Tibial artery (tissue), 4 donors: ENCODE results near the gene P2RX2.

Source experiments
- DNase-seq, 2 donors: peaks; one replicate each; pipeline ENCODE4 v3.0.0-alpha.2; 2019
- H3K27ac ChIP-seq, 2 donors: fragments of 200-600 bp; sonication (generic) in 1 of 2; 1 replicate in 1 of 2; 2 replicates in 1 of 2; pipeline ENCODE4 v1.5.1; 2018 to 2019; ENCODE audit warnings: mild to moderate bottlenecking in 1 of 2
- H3K27me3 ChIP-seq, 2 donors: fragments of 200-600 bp; sonication (generic) in 1 of 2; one replicate each; pipeline versions ENCODE4 v1.5.1 to v1.6.0; 2016 to 2019
- H3K36me3 ChIP-seq, 3 donors: fragments of 200-600 bp; sonication (generic) in 2 of 3; one replicate each; pipeline ENCODE4 v1.5.1; 2016 to 2019; ENCODE audit warnings: mild to moderate bottlenecking in 2 of 3
- H3K4me1 ChIP-seq, 4 donors: fragments of 200-600 bp; sonication (generic) in 2 of 4; 1 replicate in 3 of 4; 2 replicates in 1 of 4; pipeline ENCODE4 v1.5.1; 2016 to 2019
- H3K4me3 ChIP-seq, 2 donors: fragments of 200-600 bp; sonication (generic) in 1 of 2; 1 replicate in 1 of 2; 2 replicates in 1 of 2; pipeline ENCODE4 v1.5.1; 2018 to 2019; ENCODE audit warnings: mild to moderate bottlenecking in 2 of 2
- H3K9me3 ChIP-seq, 3 donors: fragments of 200-600 bp; sonication (generic) in 1 of 3; one replicate each; pipeline ENCODE4 v1.5.1; 2016 to 2019
- intact Hi-C: fragments of 100-400 bp; cut with DNase I; formaldehyde crosslinking; loops from one replicate; pipeline ENCODE4 v1.15.0; 2023; ENCODE audit warnings: low total_unique reads
- TF ChIP-seq, protein P1 (sequence below), 2 experiments: fragments of 200-600 bp in 1 of 2; fragments of 450-650 bp in 1 of 2; IDR thresholded peaks; one replicate each; pipeline ENCODE4 v1.5.1; 2017 to 2019; ENCODE audit warnings: antibody characterized with exemption in 2 of 2, mild to moderate bottlenecking in 1 of 2, moderate library complexity in 1 of 2

Gene P2RX2

DNA sequence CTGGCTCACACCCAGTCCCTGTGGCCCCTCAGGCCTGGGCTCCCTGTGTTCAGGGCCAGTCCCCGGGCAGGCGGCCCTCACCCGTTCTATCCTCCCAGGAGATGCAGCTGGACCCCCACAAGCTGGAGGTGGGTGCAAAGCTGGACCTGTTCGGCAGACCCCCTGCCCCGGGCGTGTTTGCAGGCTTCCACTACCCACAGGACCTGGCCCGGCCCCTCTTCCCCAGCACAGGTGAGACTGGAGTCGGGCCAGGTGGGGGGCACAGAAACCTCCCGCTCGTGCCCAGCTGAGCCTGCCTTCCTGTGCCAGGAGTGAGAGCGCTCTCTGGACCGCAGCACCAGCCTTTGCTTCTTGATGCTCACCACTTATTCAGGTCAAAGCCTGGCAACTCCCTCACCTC, 41.9 kb upstream of the P2RX2 start:
- no peaks in the 10 kb centered on the region for H3K4me1 ChIP-seq
- TF ChIP-seq, protein P1, sequence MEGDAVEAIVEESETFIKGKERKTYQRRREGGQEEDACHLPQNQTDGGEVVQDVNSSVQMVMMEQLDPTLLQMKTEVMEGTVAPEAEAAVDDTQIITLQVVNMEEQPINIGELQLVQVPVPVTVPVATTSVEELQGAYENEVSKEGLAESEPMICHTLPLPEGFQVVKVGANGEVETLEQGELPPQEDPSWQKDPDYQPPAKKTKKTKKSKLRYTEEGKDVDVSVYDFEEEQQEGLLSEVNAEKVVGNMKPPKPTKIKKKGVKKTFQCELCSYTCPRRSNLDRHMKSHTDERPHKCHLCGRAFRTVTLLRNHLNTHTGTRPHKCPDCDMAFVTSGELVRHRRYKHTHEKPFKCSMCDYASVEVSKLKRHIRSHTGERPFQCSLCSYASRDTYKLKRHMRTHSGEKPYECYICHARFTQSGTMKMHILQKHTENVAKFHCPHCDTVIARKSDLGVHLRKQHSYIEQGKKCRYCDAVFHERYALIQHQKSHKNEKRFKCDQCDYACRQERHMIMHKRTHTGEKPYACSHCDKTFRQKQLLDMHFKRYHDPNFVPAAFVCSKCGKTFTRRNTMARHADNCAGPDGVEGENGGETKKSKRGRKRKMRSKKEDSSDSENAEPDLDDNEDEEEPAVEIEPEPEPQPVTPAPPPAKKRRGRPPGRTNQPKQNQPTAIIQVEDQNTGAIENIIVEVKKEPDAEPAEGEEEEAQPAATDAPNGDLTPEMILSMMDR (IDR thresholded peaks at IDR 0.05) = no peak
- DNase-seq = no peak
- no peak overlapping the region for H3K4me3 ChIP-seq
- H3K27ac ChIP-seq = no peak overlapping the region
- no peaks in the 10 kb centered on the region for H3K27me3 ChIP-seq
- no peaks in the 10 kb centered on the region for H3K9me3 ChIP-seq
- H3K36me3 ChIP-seq = peaks cover 5 to 100% (median 75%) of the 10 kb centered on the region in 3 donors
- intact Hi-C loops = no loop called here

DNA sequence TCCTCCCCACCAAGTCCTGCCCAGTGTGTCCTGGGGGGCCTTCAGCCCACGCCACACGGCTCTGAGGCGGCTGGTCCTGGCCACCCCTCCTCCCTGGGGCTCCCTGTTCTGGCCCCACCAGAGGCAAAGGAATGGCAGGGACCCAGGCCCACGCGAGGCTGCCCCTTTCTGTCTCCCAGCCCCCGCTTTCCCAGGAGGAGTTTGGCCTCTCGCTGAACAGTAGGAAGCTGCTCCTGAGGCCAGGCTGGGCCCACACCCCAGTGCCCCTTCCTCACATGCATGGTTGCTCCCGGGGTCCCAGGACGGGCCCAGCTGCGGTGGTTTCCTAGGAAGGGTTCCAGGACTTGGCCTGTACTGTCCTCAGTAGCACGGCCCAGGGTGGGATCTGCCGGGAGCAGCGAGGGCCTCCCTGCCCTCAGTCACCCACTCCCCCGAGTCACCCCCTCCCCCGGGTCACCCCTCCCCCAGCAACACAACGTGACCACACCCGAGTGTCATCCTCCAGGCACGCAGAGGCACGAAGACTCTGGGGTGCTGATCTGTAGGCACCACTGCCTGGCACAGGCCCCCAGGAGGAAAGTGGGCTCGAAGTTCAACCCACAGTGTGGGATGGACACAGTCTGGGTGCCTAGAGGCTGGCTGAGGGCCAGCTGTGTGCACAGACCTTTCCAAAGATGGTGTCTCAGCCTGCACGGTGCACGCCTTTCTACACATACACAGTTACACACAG, 41.2 kb upstream of the P2RX2 start:
- H3K27me3 ChIP-seq = no peaks in the 10 kb centered on the region
- H3K27ac ChIP-seq = no peak overlapping the region
- TF ChIP-seq, protein P1 (IDR thresholded peaks at IDR 0.05) = no peak
- no peaks in the 10 kb centered on the region for H3K4me1 ChIP-seq
- no peak for DNase-seq
- intact Hi-C loops = no loop called here
- peaks cover 5 to 100% (median 75%) of the 10 kb centered on the region in 3 donors for H3K36me3 ChIP-seq
- no peak overlapping the region for H3K4me3 ChIP-seq
- no peaks in the 10 kb centered on the region for H3K9me3 ChIP-seq

DNA sequence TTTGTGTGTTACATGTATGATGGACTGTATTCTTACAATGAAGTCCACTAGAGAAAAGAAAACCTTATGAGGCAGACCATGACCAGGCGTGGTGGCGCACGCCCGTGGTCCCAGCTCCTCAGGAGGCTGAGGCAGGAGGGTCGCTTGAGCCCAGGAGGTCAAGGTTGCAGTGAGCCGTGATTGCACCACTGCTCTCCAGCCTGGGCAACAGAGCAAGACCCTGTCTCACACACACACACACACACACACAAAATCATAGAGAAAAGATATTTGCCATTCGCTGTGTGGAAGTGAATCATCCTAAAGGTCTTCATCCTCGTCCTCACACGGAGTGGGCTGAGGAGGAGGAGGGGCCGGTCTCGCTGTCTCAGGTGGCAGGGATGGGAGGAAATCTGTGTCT, 40.5 kb upstream of the P2RX2 start:
- Histone ChIP-seq H3K36me3 (peaks cover 5 to 100% (median 80%) of the 10 kb centered on the region in 3 donors), H3K4me1 (no peaks in the 10 kb centered on the region), H3K27ac (no peak overlapping the region), H3K4me3 (no peak overlapping the region), H3K9me3 (no peaks in the 10 kb centered on the region), H3K27me3 (no peaks in the 10 kb centered on the region)
- TF ChIP-seq, protein P1 (IDR thresholded peaks at IDR 0.05) = no peak
- no peak for DNase-seq
- intact Hi-C loops = no loop called here

DNA sequence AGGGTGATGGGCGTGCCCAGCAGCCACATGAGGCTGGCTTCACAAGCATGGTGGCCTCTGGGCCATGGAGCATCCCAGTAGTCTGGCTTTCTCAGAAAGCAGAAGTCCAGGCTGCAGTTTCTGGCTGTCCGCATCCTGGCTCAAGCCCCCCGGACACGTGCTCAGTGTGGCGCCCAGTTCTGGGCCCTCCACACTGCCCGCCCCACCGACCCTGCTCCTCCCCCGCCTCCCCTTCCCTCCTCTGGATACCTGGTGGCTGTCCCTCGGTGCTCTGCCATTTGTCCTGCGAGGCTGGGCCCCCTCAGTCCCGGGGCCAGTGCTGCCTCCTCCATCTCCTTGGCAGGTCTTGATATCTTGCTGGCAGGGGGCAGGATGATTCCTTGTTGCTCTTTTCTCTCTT, 39.8 kb upstream of the P2RX2 start:
- H3K9me3 ChIP-seq = no peaks in the 10 kb centered on the region
- TF ChIP-seq, protein P1 (IDR thresholded peaks at IDR 0.05) = no peak
- H3K36me3 ChIP-seq = peaks cover 1 to 97% (median 73%) of the 10 kb centered on the region in 3 donors
- DNase-seq = no peak
- H3K4me1 ChIP-seq = no peaks in the 10 kb centered on the region
- intact Hi-C loops = no loop called here
- H3K27ac ChIP-seq = no peak overlapping the region
- no peaks in the 10 kb centered on the region for H3K27me3 ChIP-seq
- H3K4me3 ChIP-seq = no peak overlapping the region

DNA sequence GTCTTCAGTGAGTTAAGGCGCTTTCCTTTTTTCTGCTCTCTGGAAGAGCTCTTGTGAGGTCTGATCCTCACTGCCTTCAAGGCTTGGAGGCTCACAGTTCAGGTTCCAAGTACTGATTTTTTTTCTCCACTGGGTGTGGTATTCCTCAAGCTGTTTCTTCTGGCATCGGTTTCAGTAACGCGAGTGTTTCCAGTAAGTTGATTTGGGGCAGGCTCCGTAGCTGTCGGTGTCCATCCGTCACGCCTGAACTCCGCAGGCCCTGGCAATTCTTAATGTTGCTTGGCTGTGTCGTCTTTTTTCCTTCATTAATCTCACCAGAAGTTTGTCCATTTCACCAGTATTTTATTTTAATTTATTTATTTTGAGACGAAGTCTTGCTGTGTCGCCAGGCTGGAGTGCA, 38.8 kb upstream of the P2RX2 start:
- H3K36me3 ChIP-seq = peaks cover 0 to 97% (median 64%) of the 10 kb centered on the region in 3 donors
- DNase-seq = peak in 1 of 2 donors; percentile 41
- H3K9me3 ChIP-seq = no peaks in the 10 kb centered on the region
- no peaks in the 10 kb centered on the region for H3K27me3 ChIP-seq
- intact Hi-C loops = no loop called here
- TF ChIP-seq, protein P1 (IDR thresholded peaks at IDR 0.05) = no peak
- no peak overlapping the region for H3K4me3 ChIP-seq
- no peaks in the 10 kb centered on the region for H3K4me1 ChIP-seq
- H3K27ac ChIP-seq = no peak overlapping the region
